ENCODE results near the gene EIF2B4.

Gene EIF2B4

GRCh38 chr2:27369471-27370025 lies 590 bp downstream of the EIF2B4 start:
- DNase-seq (ENCODE audit: low read depth), result peak; percentile 60
- H3K4me3 ChIP-seq (ENCODE audit: low read length), result peak overlapping the region; percentile 95
- no peak for TF ChIP-seq CTCF (IDR thresholded peaks at IDR 0.05; ENCODE audit: insufficient read depth, low read depth, low read length, missing control alignments)

- no peak for DNase-seq (ENCODE audit: low read depth)
- no peak overlapping the region for H3K4me3 ChIP-seq (ENCODE audit: low read length)
- no peak for TF ChIP-seq CTCF (IDR thresholded peaks at IDR 0.05; ENCODE audit: insufficient read depth, low read depth, low read length, missing control alignments)
These were observed 6.2 kb downstream of the EIF2B4 start for GRCh38 chr2:27363933-27364332.

- no peak for TF ChIP-seq CTCF (IDR thresholded peaks at IDR 0.05; ENCODE audit: insufficient read depth, low read depth, low read length, missing control alignments)
- no peak for DNase-seq (ENCODE audit: low read depth)
- H3K4me3 ChIP-seq (ENCODE audit: low read length), result no peak overlapping the region
These were observed 7.3 kb downstream of the EIF2B4 start for GRCh38 chr2:27362678-27363420.

- peak within 1 kb of the TSS; percentile 99 for H3K4me3 ChIP-seq (ENCODE audit: low read length)
- TF ChIP-seq CTCF (IDR thresholded peaks at IDR 0.05; ENCODE audit: insufficient read depth, low read depth, low read length, missing control alignments), result no peak
- peak; percentile 98 for DNase-seq (ENCODE audit: low read depth)
These were observed 13.6 kb downstream of the EIF2B4 start, which contains the start of gene GTF3C2 for GRCh38 chr2:27356382-27357181. Gene GTF3C2 (minus strand): TSS chr2:27356764. CDS start chr2:27343554, 13,210 bp downstream.

- DNase-seq (ENCODE audit: low read depth), result peak; percentile 53
- TF ChIP-seq CTCF (IDR thresholded peaks at IDR 0.05; ENCODE audit: insufficient read depth, low read depth, low read length, missing control alignments), result no peak
- H3K4me3 ChIP-seq (ENCODE audit: low read length), result peak overlapping the region; percentile 99
These were observed 14.1 kb downstream of the EIF2B4 start for GRCh38 chr2:27356056-27356381.

GRCh38 chr2:27354597-27354927 lies 15.6 kb downstream of the EIF2B4 start:
- H3K4me3 ChIP-seq (ENCODE audit: low read length), result no peak overlapping the region
- no peak for DNase-seq (ENCODE audit: low read depth)
- no peak for TF ChIP-seq CTCF (IDR thresholded peaks at IDR 0.05; ENCODE audit: insufficient read depth, low read depth, low read length, missing control alignments)

Measured in epithelial cell of esophagus (primary cell).